OCI-LY7 (cell line): ENCODE data around the gene TMEM231. TPM values are rescaled to one million over a fixed set of nuclear protein-coding genes. Genes with fewer than 3 reads are reported as not detected.
"Not testable (repeated sequence)": the region's sequence is repeated elsewhere in the genome, so short reads cannot be mapped to it uniquely, and the experiment has no call there.

Source experiments
- BruUV-seq: library from RNA; stranded (reverse); fragments of 400-500 nt; replicated peaks from 2 replicates; lab custom pipeline; 2021; lab: Mats Ljungman, UMichigan
- CTCF ChIA-PET: fragments of 300-600 bp; sonication (Branson Sonifier 250); formaldehyde crosslinking; loops from one replicate; lab custom pipeline; 2022; ENCODE audit warnings: antibody characterized with exemption; ENCODE audit not compliant: unreplicated experiment; lab: Charles Lee
- POLR2A ChIA-PET: fragments of 300-600 bp; sonication (Branson Sonifier 250); formaldehyde crosslinking; loops from one replicate; lab custom pipeline; 2022; ENCODE audit warnings: antibody characterized with exemption; lab: Charles Lee
- DNase-seq: peaks from one replicate; pipeline ENCODE4 v3.0.0-alpha.2; 2015; ENCODE audit warnings: low spot score
- H2AFZ ChIP-seq: fragments of 200-600 bp; sonication (generic), shearing (Covaris generic); 2 replicates; pipeline ENCODE4 v1.6.1; 2014; ENCODE audit warnings: mild to moderate bottlenecking, antibody characterized with exemption, low read length, moderate library complexity
- H3K27ac ChIP-seq: fragments of 200-600 bp; sonication (generic); 2 replicates; pipeline ENCODE4 v1.5.1; 2014; ENCODE audit warnings: mixed run types, low read depth, mild to moderate bottlenecking, moderate library complexity, low read length, inconsistent platforms; ENCODE audit not compliant: poor library complexity, severe bottlenecking
- H3K36me3 ChIP-seq: fragments of 200-600 bp; sonication (generic); 2 replicates; pipeline ENCODE4 v1.6.1; 2014; ENCODE audit warnings: mild to moderate bottlenecking, antibody characterized with exemption, low read length, moderate library complexity, mixed read lengths; ENCODE audit not compliant: insufficient read depth
- H3K4me1 ChIP-seq: fragments of 200-600 bp; sonication (generic); 2 replicates; pipeline ENCODE4 v1.5.1; 2014; ENCODE audit warnings: mild to moderate bottlenecking, low read length; ENCODE audit not compliant: insufficient read depth, poor library complexity, severe bottlenecking
- H3K4me2 ChIP-seq: fragments of 200-600 bp; sonication (generic); 2 replicates; pipeline ENCODE4 v1.6.1; 2014; ENCODE audit warnings: mild to moderate bottlenecking, low read length
- H3K4me3 ChIP-seq: fragments of 200-600 bp; sonication (generic); 2 replicates; pipeline ENCODE4 v1.5.1; 2014; ENCODE audit warnings: mild to moderate bottlenecking, low read depth, low read length; ENCODE audit not compliant: poor library complexity, severe bottlenecking
- H3K79me2 ChIP-seq: fragments of 200-600 bp; sonication (generic); 2 replicates; pipeline ENCODE4 v1.6.1; 2016; ENCODE audit warnings: low read depth, mild to moderate bottlenecking, low read length, moderate library complexity, mixed read lengths; ENCODE audit not compliant: insufficient read depth
- H3K9me2 ChIP-seq: fragments of 200-600 bp; sonication (generic); 2 replicates; pipeline ENCODE4 v1.6.1; 2016; ENCODE audit warnings: mild to moderate bottlenecking, low read length, mixed read lengths; ENCODE audit not compliant: insufficient read depth
- H3K9me3 ChIP-seq: fragments of 200-600 bp; sonication (generic); 2 replicates; pipeline ENCODE4 v1.6.1; 2014; ENCODE audit warnings: mild to moderate bottlenecking, mixed run types, low read length, mixed read lengths
- H4K20me1 ChIP-seq: fragments of 200-600 bp; sonication (generic); 2 replicates; pipeline ENCODE4 v1.6.1; 2014; ENCODE audit warnings: mild to moderate bottlenecking, antibody characterized with exemption, low read length, moderate library complexity, mixed read lengths; ENCODE audit not compliant: insufficient read depth
- EZH2phosphoT487 ChIP-seq: fragments of 200-600 bp; sonication (generic); IDR thresholded peaks from 2 replicates; pipeline ENCODE4 v1.6.1; 2018; ENCODE audit warnings: low read depth, borderline replicate concordance, mild to moderate bottlenecking, mixed run types, antibody characterized with exemption, low read length, moderate library complexity, mixed read lengths
- intact Hi-C: fragments of 100-400 bp; cut with micrococcal nuclease; formaldehyde crosslinking; loops from one replicate; pipeline ENCODE4 v1.10.0; 2022; ENCODE audit not compliant: unreplicated experiment
- total RNA-seq, 2 experiments: library from RNA; depleted of rRNA in 1 of 2; stranded (reverse); fragments of >200 nt in 1 of 2; shearing (Covaris generic) in 1 of 2; gene quantifications; 2 replicates each; pipeline ENCODE4 v1.2.3, GENCODE V29; 2014 to 2022
- TF ChIP-seq, protein P1 (sequence below): fragments of 200-600 bp; sonication (generic); conservative IDR thresholded peaks from 2 replicates; pipeline ENCODE4 v1.5.1; 2014; ENCODE audit warnings: mild to moderate bottlenecking, antibody characterized with exemption, low read length, moderate library complexity, mixed read lengths

The TMEM231 gene
- total RNA-seq, 2 experiments from 2014 or later, result 6.6 to 6.9 TPM

DNA sequence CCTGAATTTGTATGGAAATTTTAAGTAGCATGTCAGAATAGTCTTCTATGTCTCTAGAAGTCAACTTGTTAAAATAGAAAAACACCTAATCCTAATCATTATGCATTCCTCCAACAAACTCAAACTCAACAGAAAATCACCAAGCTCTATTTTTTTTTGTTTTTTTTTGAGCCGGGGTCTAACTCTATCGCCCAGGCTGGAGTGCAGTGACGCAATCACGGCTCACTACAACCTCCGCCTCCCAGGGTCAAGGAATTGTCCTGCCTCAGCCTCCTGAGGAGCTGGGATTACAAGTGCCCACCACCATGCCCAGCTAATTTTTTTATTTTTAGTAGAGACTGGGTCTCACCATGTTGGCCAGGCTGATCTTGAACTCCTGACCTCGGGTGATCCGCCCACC, 9.8 kb downstream of the TMEM231 start:
- Histone ChIP-seq H3K4me2 (no peak overlapping the region), H3K27ac (no peak overlapping the region), H2AFZ (no peak overlapping the region), H3K4me3 (no peak overlapping the region), H3K9me3 (no peaks in the 10 kb centered on the region), H4K20me1 (no peaks in the 10 kb centered on the region), H3K4me1 (peaks cover 7% of the 10 kb centered on the region), H3K9me2 (no peaks in the 10 kb centered on the region), H3K79me2 (no peaks in the 10 kb centered on the region), H3K36me3 (no peaks in the 10 kb centered on the region; the same call in 1 of the 2 replicates)
- POLR2A ChIA-PET, result interaction anchor here (0.6 kb wide), 1 partner anchor 216 kb away, joined by 3 read pairs; no protein-coding TSS in a partner anchor
- intact Hi-C loops, result no loop called here
- no TSS peak for BruUV-seq
- no peak for DNase-seq
- TF ChIP-seq EZH2phosphoT487, result no peak
- TF ChIP-seq, protein P1, sequence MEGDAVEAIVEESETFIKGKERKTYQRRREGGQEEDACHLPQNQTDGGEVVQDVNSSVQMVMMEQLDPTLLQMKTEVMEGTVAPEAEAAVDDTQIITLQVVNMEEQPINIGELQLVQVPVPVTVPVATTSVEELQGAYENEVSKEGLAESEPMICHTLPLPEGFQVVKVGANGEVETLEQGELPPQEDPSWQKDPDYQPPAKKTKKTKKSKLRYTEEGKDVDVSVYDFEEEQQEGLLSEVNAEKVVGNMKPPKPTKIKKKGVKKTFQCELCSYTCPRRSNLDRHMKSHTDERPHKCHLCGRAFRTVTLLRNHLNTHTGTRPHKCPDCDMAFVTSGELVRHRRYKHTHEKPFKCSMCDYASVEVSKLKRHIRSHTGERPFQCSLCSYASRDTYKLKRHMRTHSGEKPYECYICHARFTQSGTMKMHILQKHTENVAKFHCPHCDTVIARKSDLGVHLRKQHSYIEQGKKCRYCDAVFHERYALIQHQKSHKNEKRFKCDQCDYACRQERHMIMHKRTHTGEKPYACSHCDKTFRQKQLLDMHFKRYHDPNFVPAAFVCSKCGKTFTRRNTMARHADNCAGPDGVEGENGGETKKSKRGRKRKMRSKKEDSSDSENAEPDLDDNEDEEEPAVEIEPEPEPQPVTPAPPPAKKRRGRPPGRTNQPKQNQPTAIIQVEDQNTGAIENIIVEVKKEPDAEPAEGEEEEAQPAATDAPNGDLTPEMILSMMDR, result no peak
- CTCF ChIA-PET, result no interaction called here

GRCh38 chr16:75545879-75546278, 10.2 kb downstream of the TMEM231 start:
- CTCF ChIA-PET, DNase-seq, intact Hi-C loops, H3K4me2 ChIP-seq, H4K20me1 ChIP-seq, H3K9me2 ChIP-seq, BruUV-seq, H3K79me2 ChIP-seq, H3K4me3 ChIP-seq, H3K9me3 ChIP-seq, H3K36me3 ChIP-seq, H3K27ac ChIP-seq, H2AFZ ChIP-seq, H3K4me1 ChIP-seq: not testable (repeated sequence)
- POLR2A ChIA-PET, result interaction anchor here (0.6 kb wide), 1 partner anchor 216 kb away, joined by 3 read pairs; no protein-coding TSS in a partner anchor

- H3K9me2 ChIP-seq, result not testable (repeated sequence)
Observed at GRCh38 chr16:75542462-75542861, 13.6 kb downstream of the TMEM231 start.

GRCh38 chr16:75541236-75541635, 14.8 kb downstream of the TMEM231 start:
- intact Hi-C loops, result no loop called here
- H3K4me1 ChIP-seq, result no peaks in the 10 kb centered on the region
- no peaks in the 10 kb centered on the region for H4K20me1 ChIP-seq
- no peak for DNase-seq
- H3K9me3 ChIP-seq, result no peaks in the 10 kb centered on the region
- no peaks in the 10 kb centered on the region for H3K9me2 ChIP-seq
- H3K79me2 ChIP-seq, result no peaks in the 10 kb centered on the region
- H3K27ac ChIP-seq, result no peak overlapping the region
- no peaks in the 10 kb centered on the region; the same call in 1 of the 2 replicates for H3K36me3 ChIP-seq
- no peak overlapping the region for H3K4me2 ChIP-seq
- H3K4me3 ChIP-seq, result no peak overlapping the region
- CTCF ChIA-PET, result no interaction called here
- BruUV-seq, result no TSS peak
- POLR2A ChIA-PET, result interaction anchor here (0.6 kb wide), 1 partner anchor 282 kb away, joined by 4 read pairs; no protein-coding TSS in a partner anchor
- H2AFZ ChIP-seq, result no peak overlapping the region
- TF ChIP-seq EZH2phosphoT487, result no peak

More at GRCh38 chr16:75542462-75542861, 13.6 kb downstream of the TMEM231 start:
- CTCF ChIA-PET, H3K27ac ChIP-seq, DNase-seq, H3K4me1 ChIP-seq, H2AFZ ChIP-seq, H3K4me2 ChIP-seq, H3K36me3 ChIP-seq, H3K4me3 ChIP-seq, POLR2A ChIA-PET, intact Hi-C loops, H3K79me2 ChIP-seq, BruUV-seq, H4K20me1 ChIP-seq, H3K9me3 ChIP-seq: not testable (repeated sequence)

DNA sequence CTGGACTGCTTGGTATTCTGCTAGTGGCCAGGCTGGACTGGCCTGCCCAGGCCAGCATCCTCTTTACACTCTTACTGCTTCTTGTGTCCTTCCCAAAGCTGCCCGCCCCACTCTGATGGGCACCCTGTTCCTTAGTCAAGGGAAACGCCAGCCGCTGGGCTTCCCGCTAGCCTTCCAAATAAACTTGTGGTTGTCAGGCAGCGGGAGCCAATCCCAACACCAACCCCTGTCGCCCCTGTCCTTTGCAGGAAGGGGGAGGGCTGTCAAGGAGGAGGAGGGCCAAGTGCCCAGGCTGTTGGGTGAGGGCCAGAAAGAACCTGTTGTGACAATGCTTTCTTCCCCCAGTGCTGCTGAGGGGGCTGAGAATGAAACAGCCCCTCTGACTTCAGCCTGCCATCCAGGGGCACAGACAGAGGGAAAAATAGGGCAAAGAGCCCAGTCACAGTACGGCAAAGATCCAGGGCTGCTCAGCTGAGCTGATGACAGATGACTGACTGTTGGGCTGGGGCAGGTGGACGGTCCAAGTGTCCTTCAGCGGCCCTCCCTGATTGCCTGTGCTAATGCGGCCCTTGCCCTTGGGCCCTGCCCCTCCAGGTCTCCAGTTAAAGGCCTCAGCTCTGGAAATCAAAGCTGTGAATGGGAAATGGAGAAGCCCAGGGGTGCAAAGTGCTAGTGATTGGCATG, 17.0 kb downstream of the TMEM231 start:
- H2AFZ ChIP-seq, H3K79me2 ChIP-seq, H3K4me2 ChIP-seq, H4K20me1 ChIP-seq, H3K9me3 ChIP-seq, CTCF ChIA-PET, H3K27ac ChIP-seq, H3K36me3 ChIP-seq, H3K4me3 ChIP-seq, H3K9me2 ChIP-seq, DNase-seq, BruUV-seq, intact Hi-C loops, H3K4me1 ChIP-seq: not testable (repeated sequence)
- POLR2A ChIA-PET, result interaction anchor here (0.7 kb wide), 1 partner anchor 640 kb away, joined by 3 read pairs; no protein-coding TSS in a partner anchor
